HG02588 (cell line): ENCODE data around the gene NPTXR.
A peak's percentile ranks its signal among the peaks of the same experiment; 100 is the strongest.

Source experiments
- ATAC-seq: cut with Tn5 transposase; IDR thresholded peaks from one replicate; pipeline ENCODE4 v1.9.1; 2021; ENCODE audit warnings: mild to moderate bottlenecking, moderate library complexity; ENCODE audit not compliant: unreplicated experiment

The NPTXR gene

GRCh38 chr22:38799265-38800002 lies 44.4 kb downstream of the NPTXR start:
- no peak for ATAC-seq

GRCh38 chr22:38798496-38798895 lies 45.3 kb downstream of the NPTXR start:
- no peak for ATAC-seq

GRCh38 chr22:38796262-38796957 lies 47.4 kb downstream of the NPTXR start:
- no peak for ATAC-seq

GRCh38 chr22:38795569-38795968 lies 48.3 kb downstream of the NPTXR start:
- ATAC-seq = no peak

- peak; percentile 93 for ATAC-seq
Measured at GRCh38 chr22:38793721-38794466, 49.9 kb downstream of the NPTXR start, which contains the start of gene DNAL4. DNAL4 (minus strand) TSS chr22:38794143; CDS start chr22:38782731, 11,412 bp downstream.

- no peak for ATAC-seq
Measured at GRCh38 chr22:38793317-38793716, 50.5 kb downstream of the NPTXR start.

- ATAC-seq = no peak
Measured at GRCh38 chr22:38792833-38793232, 51.0 kb downstream of the NPTXR start.

- no peak for ATAC-seq
Measured at GRCh38 chr22:38789606-38790005, 54.2 kb downstream of the NPTXR start.

GRCh38 chr22:38788846-38789245 lies 55.0 kb downstream of the NPTXR start:
- no peak for ATAC-seq

- no peak for ATAC-seq
Measured at GRCh38 chr22:38788021-38788816, 55.6 kb downstream of the NPTXR start.

GRCh38 chr22:38786631-38787030 lies 57.2 kb downstream of the NPTXR start:
- no peak for ATAC-seq

- no peak for ATAC-seq
Measured at GRCh38 chr22:38784856-38785255, 59.0 kb downstream of the NPTXR start.

GRCh38 chr22:38784035-38784434 lies 59.8 kb downstream of the NPTXR start:
- no peak for ATAC-seq

GRCh38 chr22:38783095-38783615 lies 60.7 kb downstream of the NPTXR start:
- ATAC-seq = no peak

- no peak for ATAC-seq
Measured at GRCh38 chr22:38782402-38783094, 61.3 kb downstream of the NPTXR start.

- no peak for ATAC-seq
Measured at GRCh38 chr22:38781033-38781432, 62.8 kb downstream of the NPTXR start.

- ATAC-seq = no peak
Measured at GRCh38 chr22:38777087-38777671, 66.6 kb downstream of the NPTXR start.

GRCh38 chr22:38776086-38776485 lies 67.7 kb downstream of the NPTXR start:
- no peak for ATAC-seq

GRCh38 chr22:38775656-38776055 lies 68.2 kb downstream of the NPTXR start:
- no peak for ATAC-seq
